ENCODE data around the gene INSC.

Gene INSC

GRCh38 chr11:15275141-15275540 lies 160.4 kb downstream of the INSC start:
- Histone ChIP-seq H3K27ac (no peak overlapping the region), H3K4me3 (ENCODE audit: low read depth, low read length) (no peak overlapping the region), H3K27me3 (replicated peaks) (no peaks in the 10 kb centered on the region), H3K36me3 (replicated peaks) (no peaks in the 10 kb centered on the region)
- no peak for DNase-seq
- no peak for TF ChIP-seq CTCF (IDR thresholded peaks at IDR 0.05; ENCODE audit: low read depth, low read length, missing control alignments)
- in situ Hi-C loops (cut with HindIII; ENCODE audit: low pct_ligation_motif_present, low sequenced_read_pairs): no loop called here

- H3K4me3 ChIP-seq (ENCODE audit: low read depth, low read length): no peak overlapping the region
- peak; percentile 65 for TF ChIP-seq CTCF (IDR thresholded peaks at IDR 0.05; ENCODE audit: low read depth, low read length, missing control alignments)
- in situ Hi-C loops (cut with HindIII; ENCODE audit: low pct_ligation_motif_present, low sequenced_read_pairs): no loop called here
- no peak for DNase-seq
- H3K27ac ChIP-seq: no peak overlapping the region
- H3K36me3 ChIP-seq (replicated peaks): no peaks in the 10 kb centered on the region
- H3K27me3 ChIP-seq (replicated peaks): no peaks in the 10 kb centered on the region
These were observed 161.9 kb downstream of the INSC start for GRCh38 chr11:15276621-15277020.

GRCh38 chr11:15278128-15278527 lies 163.4 kb downstream of the INSC start:
- H3K4me3 ChIP-seq (ENCODE audit: low read depth, low read length): no peak overlapping the region
- H3K27ac ChIP-seq: no peak overlapping the region
- TF ChIP-seq CTCF (IDR thresholded peaks at IDR 0.05; ENCODE audit: low read depth, low read length, missing control alignments): no peak
- H3K27me3 ChIP-seq (replicated peaks): no peaks in the 10 kb centered on the region
- H3K36me3 ChIP-seq (replicated peaks): no peaks in the 10 kb centered on the region
- no peak for DNase-seq
- in situ Hi-C loops (cut with HindIII; ENCODE audit: low pct_ligation_motif_present, low sequenced_read_pairs): no loop called here

GRCh38 chr11:15280393-15280792 lies 165.7 kb downstream of the INSC start:
- no peaks in the 10 kb centered on the region for H3K27me3 ChIP-seq (replicated peaks)
- in situ Hi-C loops (cut with HindIII; ENCODE audit: low pct_ligation_motif_present, low sequenced_read_pairs): no loop called here
- no peak for TF ChIP-seq CTCF (IDR thresholded peaks at IDR 0.05; ENCODE audit: low read depth, low read length, missing control alignments)
- H3K36me3 ChIP-seq (replicated peaks): no peaks in the 10 kb centered on the region
- no peak overlapping the region for H3K27ac ChIP-seq
- no peak overlapping the region for H3K4me3 ChIP-seq (ENCODE audit: low read depth, low read length)
- DNase-seq: no peak

- TF ChIP-seq CTCF (IDR thresholded peaks at IDR 0.05; ENCODE audit: low read depth, low read length, missing control alignments): no peak
- H3K27me3 ChIP-seq (replicated peaks): no peaks in the 10 kb centered on the region
- in situ Hi-C loops (cut with HindIII; ENCODE audit: low pct_ligation_motif_present, low sequenced_read_pairs): no loop called here
- DNase-seq: no peak
- H3K27ac ChIP-seq: no peak overlapping the region
- H3K4me3 ChIP-seq (ENCODE audit: low read depth, low read length): no peak overlapping the region
- H3K36me3 ChIP-seq (replicated peaks): no peaks in the 10 kb centered on the region
These were observed 168.0 kb downstream of the INSC start for GRCh38 chr11:15282754-15283153.

GRCh38 chr11:15286465-15286864 lies 171.7 kb downstream of the INSC start:
- no peak for DNase-seq
- TF ChIP-seq CTCF (IDR thresholded peaks at IDR 0.05; ENCODE audit: low read depth, low read length, missing control alignments): no peak
- Histone ChIP-seq H3K4me3 (ENCODE audit: low read depth, low read length) (no peak overlapping the region), H3K27ac (no peak overlapping the region), H3K36me3 (replicated peaks) (no peaks in the 10 kb centered on the region), H3K27me3 (replicated peaks) (no peaks in the 10 kb centered on the region)
- in situ Hi-C loops (cut with HindIII; ENCODE audit: low pct_ligation_motif_present, low sequenced_read_pairs): no loop called here
